CD4-positive, alpha-beta T cell (primary cell): ENCODE results near the gene ASIC3. TPM values are rescaled to one million over a fixed set of nuclear protein-coding genes. Genes with fewer than 3 reads are reported as not detected.

ENCODE experiments used
- ATAC-seq: fragments of 200-7000 bp; cut with Tn5 transposase; one replicate; pipeline ENCODE4 v1.10.0; 2022; ENCODE audit warnings: mild to moderate bottlenecking; ENCODE audit not compliant: poor library complexity
- CTCF ChIA-PET: fragments of 350-600 bp; sonication (Branson Sonifier 250); formaldehyde crosslinking; loops from one replicate; lab custom pipeline; 2021; ENCODE audit warnings: antibody characterized with exemption, inconsistent platforms; lab: Charles Lee
- POLR2A ChIA-PET: fragments of 350-600 bp; sonication (Branson Sonifier 250); formaldehyde crosslinking; loops from one replicate; lab custom pipeline; 2021; ENCODE audit warnings: antibody characterized with exemption, inconsistent platforms; lab: Charles Lee
- DNase-seq, 14 experiments: peaks; one replicate each; pipeline ENCODE4 v3.0.0-alpha.2; 2013 to 2020; ENCODE audit warnings: mixed read lengths in 2 of 14
- H3K27ac ChIP-seq, 2 donors: one replicate each; pipeline versions ENCODE4 v1.5.1 to v1.7.0; 2013; ENCODE audit warnings: low read length in 2 of 2, low read depth in 1 of 2, mild to moderate bottlenecking in 1 of 2
- H3K27me3 ChIP-seq, 2 experiments: 1 replicate in 1 of 2; 2 replicates in 1 of 2; pipeline versions ENCODE4 v1.6.1 to v1.7.0; 2013; ENCODE audit warnings: low read length in 2 of 2, control low read depth in 1 of 2, mild to moderate bottlenecking in 1 of 2, moderate library complexity in 1 of 2; ENCODE audit not compliant: insufficient read depth in 2 of 2, control insufficient read depth in 1 of 2
- H3K36me3 ChIP-seq: one replicate; pipeline ENCODE4 v1.6.1; 2013; ENCODE audit warnings: low read length, control low read depth; ENCODE audit not compliant: insufficient read depth
- H3K4me1 ChIP-seq: one replicate; pipeline ENCODE4 v1.6.1; 2013; ENCODE audit warnings: low read length, control low read depth; ENCODE audit not compliant: insufficient read depth
- H3K4me3 ChIP-seq: one replicate; pipeline ENCODE4 v1.5.1; 2013; ENCODE audit warnings: mild to moderate bottlenecking, low read length, moderate library complexity
- H3K9me3 ChIP-seq, 2 experiments: 1 replicate in 1 of 2; 2 replicates in 1 of 2; pipeline versions ENCODE4 v1.6.1 to v1.7.0; 2013; ENCODE audit warnings: low read length in 2 of 2, mild to moderate bottlenecking in 2 of 2, control low read depth in 1 of 2, moderate library complexity in 1 of 2; ENCODE audit not compliant: control insufficient read depth in 1 of 2, insufficient read depth in 1 of 2
- H3K27ac Mint-ChIP-seq: one replicate; pipeline ENCODE4 v1.8.0; 2020; ENCODE audit warnings: mixed read lengths
- H3K27me3 Mint-ChIP-seq: one replicate; pipeline ENCODE4 v1.8.0; 2021; ENCODE audit warnings: mixed read lengths
- H3K36me3 Mint-ChIP-seq: one replicate; pipeline ENCODE4 v1.8.0; 2021; ENCODE audit warnings: low read depth, mixed read lengths
- H3K4me1 Mint-ChIP-seq: one replicate; pipeline ENCODE4 v1.8.0; 2021; ENCODE audit warnings: low read depth, mixed read lengths
- H3K4me3 Mint-ChIP-seq: one replicate; pipeline ENCODE4 v1.8.0; 2020; ENCODE audit warnings: mild to moderate bottlenecking, mixed read lengths
- H3K9me3 Mint-ChIP-seq: one replicate; pipeline ENCODE4 v1.8.0; 2020; ENCODE audit warnings: mixed read lengths
- intact Hi-C, 2 experiments: fragments of 100-400 bp; cut with DNase I in 1 of 2; cut with micrococcal nuclease in 1 of 2; formaldehyde crosslinking; loops; one replicate each; pipeline versions ENCODE4 v1.15.1 to v1.9.0; 2023 to 2025; cut with DNase I, micrococcal nuclease
- total RNA-seq, 174 experiments: library from RNA in 2 of 174; stranded (reverse) in 2 of 174; gene quantifications; one replicate each; pipeline ENCODE4 v1.2.3 and lab custom pipeline; 2021 to 2026
- TF ChIP-seq, protein P1 (sequence below): fragments of 200-600 bp; IDR thresholded peaks from one replicate; pipeline ENCODE4 v1.8.0; 2022; ENCODE audit warnings: antibody characterized with exemption, mild to moderate bottlenecking

The ASIC3 gene
- total RNA-seq, 2 experiments from 2014 or later = 13.8 to 15.2 TPM

DNA sequence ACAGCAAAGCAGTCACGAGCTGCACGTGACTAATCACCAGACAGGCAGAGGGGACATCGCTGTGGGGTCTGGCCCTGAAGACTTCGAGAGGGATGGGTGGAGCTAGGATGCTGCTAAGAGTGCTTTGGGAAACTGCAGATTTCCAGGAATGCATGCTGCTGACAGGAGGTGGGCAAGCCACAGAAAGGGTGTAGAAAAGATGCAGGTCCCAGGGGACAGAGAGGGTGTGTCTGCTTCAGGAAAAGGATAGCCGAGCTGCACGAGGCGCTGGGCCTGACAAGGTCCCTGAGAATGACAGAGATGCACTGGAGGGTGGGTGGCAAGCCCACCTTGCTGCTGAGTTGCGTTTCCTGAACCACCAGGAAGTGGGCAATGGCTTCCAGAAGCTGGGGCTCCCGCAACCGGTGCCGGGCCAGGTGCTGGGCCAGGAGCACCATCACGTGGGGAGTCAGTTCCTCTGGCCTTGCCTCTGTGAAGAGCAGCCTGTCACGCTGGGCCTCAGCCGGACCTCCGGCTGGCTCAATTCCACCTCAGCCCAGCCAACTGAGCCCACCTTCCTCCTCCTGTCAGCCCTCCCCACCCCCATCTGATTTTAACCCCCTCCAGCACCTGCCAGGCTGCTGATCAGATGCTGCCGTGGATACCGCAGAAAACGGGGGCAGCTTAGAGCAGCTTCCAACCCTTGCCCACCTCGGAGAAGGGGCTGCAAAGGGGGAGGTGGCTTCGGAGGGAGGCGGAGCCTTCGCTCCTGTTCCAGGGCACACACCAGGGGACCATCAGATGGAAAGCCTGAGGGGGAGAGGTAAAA is 30.1 kb downstream of the ASIC3 start:
- CTCF ChIA-PET = no interaction called here
- TF ChIP-seq, protein P1, sequence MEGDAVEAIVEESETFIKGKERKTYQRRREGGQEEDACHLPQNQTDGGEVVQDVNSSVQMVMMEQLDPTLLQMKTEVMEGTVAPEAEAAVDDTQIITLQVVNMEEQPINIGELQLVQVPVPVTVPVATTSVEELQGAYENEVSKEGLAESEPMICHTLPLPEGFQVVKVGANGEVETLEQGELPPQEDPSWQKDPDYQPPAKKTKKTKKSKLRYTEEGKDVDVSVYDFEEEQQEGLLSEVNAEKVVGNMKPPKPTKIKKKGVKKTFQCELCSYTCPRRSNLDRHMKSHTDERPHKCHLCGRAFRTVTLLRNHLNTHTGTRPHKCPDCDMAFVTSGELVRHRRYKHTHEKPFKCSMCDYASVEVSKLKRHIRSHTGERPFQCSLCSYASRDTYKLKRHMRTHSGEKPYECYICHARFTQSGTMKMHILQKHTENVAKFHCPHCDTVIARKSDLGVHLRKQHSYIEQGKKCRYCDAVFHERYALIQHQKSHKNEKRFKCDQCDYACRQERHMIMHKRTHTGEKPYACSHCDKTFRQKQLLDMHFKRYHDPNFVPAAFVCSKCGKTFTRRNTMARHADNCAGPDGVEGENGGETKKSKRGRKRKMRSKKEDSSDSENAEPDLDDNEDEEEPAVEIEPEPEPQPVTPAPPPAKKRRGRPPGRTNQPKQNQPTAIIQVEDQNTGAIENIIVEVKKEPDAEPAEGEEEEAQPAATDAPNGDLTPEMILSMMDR = no peak
- peaks cover 25% of the 10 kb centered on the region for H3K4me1 Mint-ChIP-seq
- Histone ChIP-seq H3K9me3 (no peaks in the 10 kb centered on the region), H3K4me3 (no peak overlapping the region), H3K27me3 (no peaks in the 10 kb centered on the region), H3K36me3 (peaks cover 41% of the 10 kb centered on the region), H3K4me1 (peaks cover 38% of the 10 kb centered on the region), H3K27ac (no peak overlapping the region)
- no peaks in the 10 kb centered on the region for H3K9me3 Mint-ChIP-seq
- peak overlapping the region; percentile 78 for H3K27ac Mint-ChIP-seq
- intact Hi-C loops = no loop called here
- ATAC-seq = no peak
- no peak for DNase-seq
- H3K36me3 Mint-ChIP-seq = peaks cover 34% of the 10 kb centered on the region
- no peaks in the 10 kb centered on the region for H3K27me3 Mint-ChIP-seq
- POLR2A ChIA-PET = interaction anchor here (1.4 kb wide), 1 partner anchor 20 kb away, joined by 4 read pairs; no protein-coding TSS in a partner anchor
- H3K4me3 Mint-ChIP-seq = peak overlapping the region; percentile 92

DNA sequence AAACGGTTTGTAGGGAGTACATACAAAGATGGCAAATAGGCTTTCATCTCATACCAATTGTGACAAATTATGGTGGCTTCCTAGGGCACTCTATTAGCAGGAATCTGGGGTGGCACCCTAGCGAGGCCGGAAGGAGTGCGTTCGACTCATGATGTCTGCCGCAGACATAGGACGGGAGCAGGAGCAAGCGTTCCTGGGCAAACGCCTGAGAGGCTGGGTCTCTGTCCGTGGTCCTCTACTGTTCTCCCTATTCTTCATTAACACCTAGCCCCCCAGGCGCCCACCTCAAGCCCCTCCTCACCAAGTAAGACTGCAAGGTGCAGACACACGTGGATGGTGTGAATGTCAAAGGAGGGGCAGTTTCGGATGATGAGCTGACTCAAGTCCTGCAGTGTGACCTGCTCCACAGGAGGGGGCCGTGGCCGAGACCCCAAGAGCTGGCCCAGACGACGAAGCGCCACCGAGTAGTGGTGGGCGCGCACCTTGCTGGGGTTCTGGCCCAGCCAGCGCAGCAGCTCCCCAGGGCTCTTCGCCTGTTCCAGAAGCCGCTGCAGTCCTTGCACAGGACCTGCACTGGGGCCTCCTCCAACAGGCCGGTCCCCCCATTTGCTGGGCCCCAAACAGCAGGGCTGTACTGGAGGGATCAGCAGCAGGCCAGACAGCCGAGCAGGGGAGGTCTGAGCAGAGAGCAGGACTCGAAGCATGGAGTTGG is 31.0 kb downstream of the ASIC3 start:
- ChIA-PET POLR2A (no interaction called here), CTCF (no interaction called here)
- H3K9me3 Mint-ChIP-seq = no peaks in the 10 kb centered on the region
- TF ChIP-seq, protein P1 = no peak
- no peaks in the 10 kb centered on the region for H3K27me3 ChIP-seq
- H3K9me3 ChIP-seq = no peaks in the 10 kb centered on the region
- H3K27ac Mint-ChIP-seq = peak overlapping the region; percentile 78
- peaks cover 46% of the 10 kb centered on the region for H3K4me1 ChIP-seq
- peak overlapping the region in 1 of 2 donors; percentile 92 for H3K27ac ChIP-seq
- no peaks in the 10 kb centered on the region for H3K27me3 Mint-ChIP-seq
- intact Hi-C loops = no loop called here
- DNase-seq (no peak), ATAC-seq (no peak)
- H3K4me3 Mint-ChIP-seq = peak overlapping the region; percentile 92
- H3K4me3 ChIP-seq = peak overlapping the region; percentile 98
- peaks cover 34% of the 10 kb centered on the region for H3K36me3 Mint-ChIP-seq
- H3K36me3 ChIP-seq = peaks cover 34% of the 10 kb centered on the region
- H3K4me1 Mint-ChIP-seq = peaks cover 33% of the 10 kb centered on the region

DNA sequence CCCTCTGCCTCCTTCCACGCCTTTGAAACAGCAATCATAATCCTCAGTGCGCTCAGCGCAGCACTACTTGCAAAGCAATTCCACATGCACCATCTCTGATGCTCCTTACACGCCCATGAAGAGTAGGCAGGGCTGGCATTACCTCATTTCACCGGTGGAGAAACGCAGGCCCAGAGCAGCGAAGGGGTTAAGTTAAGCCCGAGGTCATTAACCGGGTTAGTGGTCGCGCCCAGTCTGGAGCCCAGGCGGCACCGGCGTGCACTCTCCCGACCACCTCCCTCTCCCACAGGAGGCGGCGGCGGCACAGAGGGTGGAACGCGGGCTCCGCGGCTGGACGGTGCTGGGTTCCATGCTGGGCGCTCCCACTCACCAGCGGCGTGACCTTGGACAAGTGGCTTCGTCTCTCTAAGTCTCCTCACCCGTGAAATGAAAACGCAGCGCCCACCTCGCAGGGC is 31.8 kb downstream of the ASIC3 start:
- Histone ChIP-seq H3K9me3 (no peaks in the 10 kb centered on the region), H3K4me1 (peaks cover 47% of the 10 kb centered on the region), H3K4me3 (peak overlapping the region; percentile 98), H3K27me3 (no peaks in the 10 kb centered on the region), H3K36me3 (peaks cover 27% of the 10 kb centered on the region), H3K27ac (peak overlapping the region; percentile 70 to 92)
- ChIA-PET CTCF (no interaction called here), POLR2A (interaction anchor here (0.6 to 1.6 kb wide), 5 partner anchors 9 to 52 kb away, joined by 3 to 15 read pairs (median 5); partner anchors contain the start of genes ABCB8, CDK5 and SLC4A2)
- H3K27me3 Mint-ChIP-seq = peaks cover 1% of the 10 kb centered on the region
- no peaks in the 10 kb centered on the region for H3K9me3 Mint-ChIP-seq
- no peak for DNase-seq
- peak overlapping the region; percentile 78 for H3K27ac Mint-ChIP-seq
- ATAC-seq = no peak
- peaks cover 39% of the 10 kb centered on the region for H3K4me1 Mint-ChIP-seq
- intact Hi-C loops = loop anchor here (1.0 to 10.0 kb wide), 5 partner anchors 21 to 1368 kb away; partner anchors contain the start of genes ABCB8 (in 1 of the 2), KCNH2 (in 1 of the 2), SLC4A2 (in 1 of the 2) and ZNF862 (in 1 of the 2)
- peak overlapping the region; percentile 92 for H3K4me3 Mint-ChIP-seq
- TF ChIP-seq, protein P1 = no peak
- peaks cover 28% of the 10 kb centered on the region for H3K36me3 Mint-ChIP-seq
